Measurements from ENCODE around the gene COX4I1.

The COX4I1 gene

DNA sequence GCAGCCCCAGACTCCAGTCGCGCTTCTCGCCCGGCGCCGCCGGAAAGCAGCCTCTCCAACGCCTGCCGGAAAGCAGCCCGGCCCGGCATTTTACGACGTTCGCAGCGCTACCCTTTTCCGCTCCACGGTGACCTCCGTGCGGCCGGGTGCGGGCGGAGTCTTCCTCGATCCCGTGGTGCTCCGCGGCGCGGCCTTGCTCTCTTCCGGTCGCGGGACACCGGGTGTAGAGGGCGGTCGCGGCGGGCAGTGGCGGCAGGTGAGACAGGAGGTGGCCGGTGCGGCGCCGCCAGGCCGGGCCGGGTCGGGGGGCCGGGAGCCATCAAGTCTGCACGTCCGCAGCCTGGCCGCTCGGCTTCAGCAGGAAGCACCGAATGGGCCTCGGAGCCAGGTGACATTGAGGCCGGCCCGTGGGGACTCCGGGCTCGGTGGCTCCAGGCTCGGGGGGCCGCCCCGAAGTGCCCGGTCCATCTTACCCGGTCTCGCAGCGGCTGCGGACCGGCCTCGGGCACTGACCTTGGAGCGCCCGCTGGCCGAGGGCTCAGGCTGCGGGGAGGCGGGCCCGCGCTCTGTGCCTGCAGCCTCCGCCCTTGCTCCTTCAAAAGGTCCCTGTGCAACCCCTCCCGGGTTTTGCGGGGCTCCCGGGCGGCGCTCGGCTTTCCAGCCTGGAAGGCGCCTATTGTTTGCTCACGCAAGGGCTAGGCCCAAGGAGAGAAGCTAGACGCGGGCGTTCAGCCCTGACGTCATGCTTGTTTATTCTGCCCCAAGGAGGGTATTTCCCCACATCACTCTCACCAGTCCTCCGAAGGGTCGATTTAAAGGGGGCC, at the start of gene COX4I1, which contains the start of gene EMC8:
COX4I1 (plus strand) TSS at position 199 of the 824 bp plus-strand sequence. CDS start 1,511 bp downstream, outside the sequence.
EMC8 (minus strand) TSS at position 48 of the 824 bp plus-strand sequence. CDS start 249 bp downstream, outside the sequence.
- peak; percentile 82 for DNase-seq (ENCODE audit: extremely low read depth, low read depth)
- TF ChIP-seq CTCF (IDR thresholded peaks at IDR 0.05; ENCODE audit: low read depth, low read length), result no peak

GRCh38 chr16:85749771-85750145, 49.7 kb upstream of the COX4I1 start:
- TF ChIP-seq CTCF (IDR thresholded peaks at IDR 0.05; ENCODE audit: low read depth, low read length), result no peak
- no peak for DNase-seq (ENCODE audit: extremely low read depth, low read depth)

- no peak; the same call in none of the 2 replicates for TF ChIP-seq CTCF (IDR thresholded peaks at IDR 0.05; ENCODE audit: low read depth, low read length)
- DNase-seq (ENCODE audit: extremely low read depth, low read depth), result no peak
These were observed 49.2 kb upstream of the COX4I1 start for GRCh38 chr16:85750146-85750826.

GRCh38 chr16:85750827-85751697, 48.4 kb upstream of the COX4I1 start, which contains the start of gene C16orf74:
TSS of gene C16orf74 (minus strand) at chr16:85751096. CDS start at chr16:85735217, 15,879 bp downstream.
- DNase-seq (ENCODE audit: extremely low read depth, low read depth), result no peak
- TF ChIP-seq CTCF (IDR thresholded peaks at IDR 0.05; ENCODE audit: low read depth, low read length), result no peak

DNA sequence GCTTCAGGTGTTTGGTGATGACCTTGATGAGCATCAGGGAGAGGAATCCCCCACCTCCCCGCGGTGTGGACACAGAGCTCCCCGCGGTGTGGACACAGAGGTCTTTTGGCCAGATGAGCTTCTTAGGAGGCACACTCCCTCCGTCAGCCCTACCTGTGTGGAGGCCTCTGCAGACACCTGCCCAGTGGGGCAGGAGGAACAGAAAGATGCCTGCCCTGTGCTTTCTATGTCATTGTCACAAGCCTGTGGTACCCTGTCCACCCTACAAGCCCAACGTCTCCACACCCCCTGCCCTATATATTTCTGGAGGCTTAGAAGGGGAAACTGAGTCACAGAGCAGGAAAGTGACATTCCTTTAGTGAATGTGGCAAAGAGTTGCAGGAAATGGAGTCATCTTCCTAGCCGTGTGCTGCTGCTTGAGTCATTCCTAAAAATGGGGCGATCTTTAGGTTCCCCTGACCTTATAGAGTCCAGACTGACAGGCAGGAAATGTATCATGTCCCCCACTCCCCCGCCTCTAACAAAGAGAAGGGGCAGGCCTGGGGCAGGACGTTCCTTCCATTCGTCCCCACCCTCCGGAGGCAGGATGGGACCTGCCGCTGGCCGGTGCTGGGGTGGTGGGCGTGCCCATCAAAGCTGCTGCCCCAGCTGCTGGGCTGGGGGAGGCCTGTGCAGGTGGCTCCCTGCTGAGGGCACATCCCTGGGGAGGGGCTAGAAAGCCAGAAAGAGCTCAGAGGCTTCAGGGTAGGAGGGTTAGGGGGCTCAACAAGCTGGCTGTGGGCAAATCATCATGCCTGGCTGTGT, 47.6 kb upstream of the COX4I1 start:
- no peak for DNase-seq (ENCODE audit: extremely low read depth, low read depth)
- TF ChIP-seq CTCF (IDR thresholded peaks at IDR 0.05; ENCODE audit: low read depth, low read length), result no peak
